Body of pancreas (tissue), 4 donors: Measurements from ENCODE around the gene NUBPL.

Experiments used
- CTCF ChIP-seq, 7 experiments: fragments of 450-650 bp in 4 of 7; fragments of 200-600 bp in 3 of 7; sonication (generic) in 3 of 7; IDR thresholded peaks; one replicate each; pipeline ENCODE4 v1.5.1; 2016 to 2019; ENCODE audit warnings: antibody characterized with exemption in 7 of 7
- POLR2A ChIP-seq, 3 donors: fragments of 450-650 bp; IDR thresholded peaks; one replicate each; pipeline ENCODE4 v1.6.1; 2016; ENCODE audit warnings: antibody characterized with exemption in 3 of 3, mild to moderate bottlenecking in 2 of 3

GRCh38 chr14:31660728-31661127 is 99.5 kb downstream of the NUBPL start:
- TF ChIP-seq CTCF (IDR thresholded peaks at IDR 0.05) (no peak), POLR2A (IDR thresholded peaks at IDR 0.05) (no peak)
